IMR-90 (cell line): Measurements from ENCODE around the gene OR10Z1. TPM values are rescaled to one million over a fixed set of nuclear protein-coding genes. Genes with fewer than 3 reads are reported as not detected.

ENCODE experiments used
- ATAC-seq: fragments of 200-7000 bp; cut with Tn5 transposase; 2 replicates; pipeline ENCODE4 v1.9.1; 2020; ENCODE audit warnings: low read depth, mild to moderate bottlenecking, moderate library complexity
- BruUV-seq: library from RNA; stranded (reverse); fragments of 400-500 nt; replicated peaks from 2 replicates; lab custom pipeline; 2021; lab: Mats Ljungman, UMichigan
- CTCF ChIA-PET: fragments of 300-600 bp; formaldehyde crosslinking; extraction: SDS; loops from one replicate; lab custom pipeline; 2021; ENCODE audit warnings: antibody characterized with exemption; lab: Yijun Ruan, JAX
- POLR2A ChIA-PET: fragments of 300-600 bp; sonication (Branson Sonifier 250); formaldehyde crosslinking; loops from one replicate; lab custom pipeline; 2022; ENCODE audit warnings: antibody characterized with exemption; ENCODE audit not compliant: unreplicated experiment; lab: Charles Lee
- DNase-seq: peaks from one replicate; pipeline ENCODE4 v3.0.0; 2013
- H2AFZ ChIP-seq: replicated peaks from 2 replicates; pipeline ENCODE3; 2013; ENCODE audit warnings: low read length, mild to moderate bottlenecking; ENCODE audit not compliant: poor library complexity
- H2AK5ac ChIP-seq: 2 replicates; pipeline ENCODE4 v1.6.1; 2013; ENCODE audit warnings: low read depth, low read length, inconsistent platforms
- H2AK9ac ChIP-seq: replicated peaks from 2 replicates; pipeline ENCODE3; 2013; ENCODE audit warnings: mild to moderate bottlenecking, low read depth, low read length, moderate library complexity; ENCODE audit not compliant: poor library complexity
- H2BK120ac ChIP-seq: 2 replicates; pipeline ENCODE4 v1.6.1; 2013; ENCODE audit warnings: low read depth, low read length, inconsistent platforms
- H2BK15ac ChIP-seq: 3 replicates; pipeline ENCODE4 v1.6.1; 2013; ENCODE audit warnings: low read depth, low read length, inconsistent platforms
- H2BK20ac ChIP-seq: 2 replicates; pipeline ENCODE4 v1.6.1; 2013; ENCODE audit warnings: low read depth, mild to moderate bottlenecking, inconsistent platforms, low read length, moderate library complexity
- H2BK5ac ChIP-seq: 2 replicates; pipeline ENCODE4 v1.6.1; 2013; ENCODE audit warnings: mild to moderate bottlenecking, low read depth, low read length, inconsistent platforms; ENCODE audit not compliant: poor library complexity, severe bottlenecking
- H3K14ac ChIP-seq: replicated peaks from 2 replicates; pipeline ENCODE4 v1.6.1; 2013; ENCODE audit warnings: low read depth, low read length, inconsistent platforms
- H3K18ac ChIP-seq: 2 replicates; pipeline ENCODE4 v1.6.1; 2013; ENCODE audit warnings: low read depth, low read length, control low read depth
- H3K23ac ChIP-seq: 2 replicates; pipeline ENCODE4 v1.6.1; 2013; ENCODE audit warnings: low read depth, low read length, inconsistent platforms
- H3K27ac ChIP-seq: 2 replicates; pipeline ENCODE4 v1.5.1; 2013; ENCODE audit warnings: mild to moderate bottlenecking, control low read depth, low read length; ENCODE audit not compliant: insufficient read depth
- H3K27me3 ChIP-seq: 2 replicates; pipeline ENCODE4 v1.6.1; 2013; ENCODE audit warnings: low read length; ENCODE audit not compliant: control insufficient read depth, insufficient read depth
- H3K36me3 ChIP-seq: 2 replicates; pipeline ENCODE4 v1.6.1; 2013; ENCODE audit warnings: low read length, mixed read lengths; ENCODE audit not compliant: control insufficient read depth, insufficient read depth
- H3K4ac ChIP-seq: 2 replicates; pipeline ENCODE4 v1.6.1; 2013; ENCODE audit warnings: low read depth, low read length, inconsistent platforms
- H3K4me1 ChIP-seq: 2 replicates; pipeline ENCODE4 v1.6.1; 2013; ENCODE audit warnings: low read length, mixed read lengths; ENCODE audit not compliant: control insufficient read depth, insufficient read depth
- H3K4me2 ChIP-seq: 2 replicates; pipeline ENCODE4 v1.6.1; 2013; ENCODE audit warnings: low read depth, mild to moderate bottlenecking, control low read depth, low read length, moderate library complexity
- H3K4me3 ChIP-seq: 2 replicates; pipeline ENCODE4 v1.5.1; 2013; ENCODE audit warnings: low read depth, mild to moderate bottlenecking, control low read depth, low read length, moderate library complexity; ENCODE audit not compliant: insufficient read depth
- H3K56ac ChIP-seq: 2 replicates; pipeline ENCODE4 v1.6.1; 2013; ENCODE audit warnings: low read length, inconsistent platforms; ENCODE audit not compliant: insufficient read depth; ENCODE audit errors: extremely low read depth
- H3K79me1 ChIP-seq, 2 experiments: 2 replicates each; pipeline ENCODE4 v1.6.1; 2013; ENCODE audit warnings: low read length in 2 of 2, inconsistent platforms in 1 of 2, low read depth in 1 of 2
- H3K9ac ChIP-seq: 2 replicates; pipeline ENCODE4 v1.6.1; 2013; ENCODE audit warnings: low read depth, low read length, control low read depth
- H3K9me1 ChIP-seq: 2 replicates; pipeline ENCODE4 v1.6.1; 2013; ENCODE audit warnings: low read length, inconsistent platforms; ENCODE audit not compliant: insufficient read depth
- H3K9me3 ChIP-seq: 2 replicates; pipeline ENCODE4 v1.6.1; 2013; ENCODE audit warnings: low read length; ENCODE audit not compliant: control insufficient read depth, insufficient read depth
- H4K20me1 ChIP-seq: 2 replicates; pipeline ENCODE4 v1.6.1; 2013; ENCODE audit warnings: low read length, inconsistent platforms; ENCODE audit not compliant: insufficient read depth
- H4K5ac ChIP-seq: 2 replicates; pipeline ENCODE4 v1.6.1; 2013; ENCODE audit warnings: mild to moderate bottlenecking, low read depth, low read length, control low read depth
- H4K8ac ChIP-seq, 2 experiments: 2 replicates each; pipeline ENCODE4 v1.6.1; 2013; ENCODE audit warnings: low read depth in 2 of 2, low read length in 2 of 2, control low read depth in 1 of 2, inconsistent platforms in 1 of 2
- H4K91ac ChIP-seq: 2 replicates; pipeline ENCODE4 v1.6.1; 2013; ENCODE audit warnings: low read depth, low read length, inconsistent platforms; ENCODE audit not compliant: insufficient read depth
- BHLHE40 ChIP-seq: fragments of 150-350 bp; IDR thresholded peaks from 2 replicates; pipeline ENCODE4 v1.6.1; 2016; ENCODE audit warnings: mild to moderate bottlenecking, low read depth, low read length
- FOS ChIP-seq: fragments of 150-350 bp; IDR thresholded peaks from 2 replicates; pipeline ENCODE4 v1.6.1; 2016; ENCODE audit warnings: low read depth, low read length
- MAZ ChIP-seq: IDR thresholded peaks from 2 replicates; pipeline ENCODE4 v1.6.1; 2012; ENCODE audit warnings: low read depth, mild to moderate bottlenecking, low read length, improper control_type of control experiment, moderate library complexity, borderline replicate concordance
- NFE2L2 ChIP-seq: fragments of 150-350 bp; IDR thresholded peaks from 2 replicates; pipeline ENCODE4 v1.6.1; 2016; ENCODE audit warnings: low read depth, mild to moderate bottlenecking, low read length
- POLR2A ChIP-seq: IDR thresholded peaks from 2 replicates; pipeline ENCODE4 v1.6.1; 2012; ENCODE audit warnings: mild to moderate bottlenecking, low read depth, low read length
- RAD21 ChIP-seq: IDR thresholded peaks from 2 replicates; pipeline ENCODE4 v1.6.1; 2012; ENCODE audit warnings: low read length, improper control_type of control experiment
- RCOR1 ChIP-seq: IDR thresholded peaks from 2 replicates; pipeline ENCODE4 v1.6.1; 2012; ENCODE audit warnings: mild to moderate bottlenecking, low read length, improper control_type of control experiment; ENCODE audit not compliant: insufficient replicate concordance
- RFX5 ChIP-seq: IDR thresholded peaks from 2 replicates; pipeline ENCODE4 v1.8.0; 2012; ENCODE audit warnings: low read depth, mild to moderate bottlenecking, low read length, moderate library complexity
- SMC3 ChIP-seq: fragments of 150-350 bp; IDR thresholded peaks from 2 replicates; pipeline ENCODE4 v1.6.1; 2016; ENCODE audit warnings: low read depth, mild to moderate bottlenecking, antibody characterized with exemption, low read length, moderate library complexity
- USF2 ChIP-seq: fragments of 150-350 bp; IDR thresholded peaks from 2 replicates; pipeline ENCODE4 v1.6.1; 2017; ENCODE audit warnings: mild to moderate bottlenecking, antibody characterized with exemption, low read length, low read depth
- WGBS, 2 experiments: methylation state at CpG; one replicate each; pipeline versions ENCODE4 v1.1.5 to v1.1.7; 2013; ENCODE audit warnings: missing lambda C conversion rate in 2 of 2; ENCODE audit not compliant: insufficient read length in 1 of 2; ENCODE audit errors: extremely low coverage in 2 of 2; 5-methylcytosine and 5-hydroxymethylcytosine counted together
- dilution Hi-C: fragments of 300-500 bp; cut with HindIII; formaldehyde crosslinking; loops from one replicate; pipeline ENCODE4 v1.14.3; 2018; ENCODE audit warnings: low sequenced_read_pairs; ENCODE audit not compliant: unreplicated experiment
- in situ Hi-C: fragments of 300-500 bp; cut with MboI; formaldehyde crosslinking; loops from 3 replicates; pipeline ENCODE4 v1.14.3; 2019; ENCODE audit warnings: low sequenced_read_pairs, inconsistent platforms, mixed read lengths
- intact Hi-C: fragments of 100-400 bp; cut with micrococcal nuclease; formaldehyde crosslinking; loops from 2 replicates; pipeline ENCODE4 v1.10.0; 2022
- polyA plus RNA-seq, 3 experiments: library from polyadenylated mRNA; depleted of rRNA; stranded (reverse); fragments of >200 nt; gene quantifications; 2 replicates each; pipeline ENCODE4 v1.2.3, GENCODE V29; 2012; ENCODE audit warnings: low replicate concordance in 1 of 3
- total RNA-seq: library from RNA; depleted of rRNA; stranded (reverse); fragments of >200 nt; gene quantifications from 2 replicates; pipeline ENCODE4 v1.2.3, GENCODE V29; 2012
- TF ChIP-seq, protein P1 (sequence below): fragments of 150-350 bp; IDR thresholded peaks from 2 replicates; pipeline ENCODE4 v1.6.1; 2016; ENCODE audit warnings: low read depth, mild to moderate bottlenecking, low read length, moderate library complexity, borderline replicate concordance

The OR10Z1 gene
- total and polyA plus RNA-seq, 2 of the 4 experiments (the other 2 are of a cell fraction) = not detected

DNA sequence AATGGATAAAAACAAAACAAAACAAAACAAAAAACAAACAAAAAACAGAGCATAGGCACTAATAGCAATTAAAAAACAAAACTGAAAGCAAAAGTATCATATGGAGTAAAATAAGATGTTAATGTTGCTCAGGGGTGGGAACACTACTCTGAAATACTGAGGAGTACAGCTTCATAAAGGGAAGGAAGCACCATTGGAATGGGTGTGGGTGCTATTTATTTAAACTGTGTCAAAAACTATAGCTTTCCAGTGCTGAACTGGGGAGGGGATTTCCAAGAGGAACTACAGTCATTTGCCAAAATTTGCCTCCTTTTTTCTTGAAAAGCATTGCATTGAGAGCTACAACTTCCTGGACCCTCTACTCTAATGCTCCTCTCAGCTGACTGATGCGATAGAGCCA lies 41.4 kb downstream of the OR10Z1 start:
- BruUV-seq = no TSS peak
- in situ Hi-C loops = no loop called here
- POLR2A ChIA-PET = interaction anchor here (0.6 kb wide), 1 partner anchor 447 kb away, joined by 7 read pairs; no protein-coding TSS in a partner anchor
- intact Hi-C loops = no loop called here
- Histone ChIP-seq H2BK20ac (no peak overlapping the region), H3K4me2 (no peak overlapping the region), H4K91ac (no peak overlapping the region), H3K36me3 (no peaks in the 10 kb centered on the region), H3K9me3 (no peaks in the 10 kb centered on the region), H2AK5ac (no peak overlapping the region), H3K79me1 (no peaks in the 10 kb centered on the region), H3K14ac (no peak overlapping the region), H2BK15ac (no peak overlapping the region), H2AFZ (no peak overlapping the region), H3K9me1 (no peaks in the 10 kb centered on the region), H3K4me1 (no peaks in the 10 kb centered on the region), H3K9ac (no peak overlapping the region), H3K4ac (no peak overlapping the region), H2AK9ac (no peak overlapping the region), H3K23ac (no peak overlapping the region), H3K18ac (no peak overlapping the region), H2BK120ac (no peak overlapping the region), H3K27ac (no peak overlapping the region), H4K20me1 (no peaks in the 10 kb centered on the region), H4K8ac (no peak overlapping the region), H4K5ac (no peak overlapping the region), H2BK5ac (no peak overlapping the region), H3K4me3 (no peak overlapping the region), H3K56ac (no peak overlapping the region), H3K27me3 (no peaks in the 10 kb centered on the region)
- no peak for DNase-seq
- dilution Hi-C loops = no loop called here
- CTCF ChIA-PET = no interaction called here
- no CpG with 5 or more reads among the region's 1 CpG for WGBS, 2 experiments
- TF ChIP-seq, protein P1, sequence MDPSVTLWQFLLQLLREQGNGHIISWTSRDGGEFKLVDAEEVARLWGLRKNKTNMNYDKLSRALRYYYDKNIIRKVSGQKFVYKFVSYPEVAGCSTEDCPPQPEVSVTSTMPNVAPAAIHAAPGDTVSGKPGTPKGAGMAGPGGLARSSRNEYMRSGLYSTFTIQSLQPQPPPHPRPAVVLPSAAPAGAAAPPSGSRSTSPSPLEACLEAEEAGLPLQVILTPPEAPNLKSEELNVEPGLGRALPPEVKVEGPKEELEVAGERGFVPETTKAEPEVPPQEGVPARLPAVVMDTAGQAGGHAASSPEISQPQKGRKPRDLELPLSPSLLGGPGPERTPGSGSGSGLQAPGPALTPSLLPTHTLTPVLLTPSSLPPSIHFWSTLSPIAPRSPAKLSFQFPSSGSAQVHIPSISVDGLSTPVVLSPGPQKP = no peak
- TF ChIP-seq NFE2L2 = no peak
- no peak for TF ChIP-seq MAZ
- TF ChIP-seq BHLHE40 = no peak
- no peak for TF ChIP-seq POLR2A
- TF ChIP-seq FOS = no peak
- no peak for TF ChIP-seq RFX5
- TF ChIP-seq USF2 = no peak
- no peak for TF ChIP-seq SMC3
- no peak for TF ChIP-seq RAD21
- no peak for TF ChIP-seq RCOR1
- ATAC-seq = no peak
